ENCODE data around the gene PWP1. TPM values are rescaled to one million over a fixed set of nuclear protein-coding genes. Genes with fewer than 3 reads are reported as not detected.

Gene PWP1
- total RNA-seq, 2 donors from 2014 or later, result 40.2 to 72.3 TPM

DNA sequence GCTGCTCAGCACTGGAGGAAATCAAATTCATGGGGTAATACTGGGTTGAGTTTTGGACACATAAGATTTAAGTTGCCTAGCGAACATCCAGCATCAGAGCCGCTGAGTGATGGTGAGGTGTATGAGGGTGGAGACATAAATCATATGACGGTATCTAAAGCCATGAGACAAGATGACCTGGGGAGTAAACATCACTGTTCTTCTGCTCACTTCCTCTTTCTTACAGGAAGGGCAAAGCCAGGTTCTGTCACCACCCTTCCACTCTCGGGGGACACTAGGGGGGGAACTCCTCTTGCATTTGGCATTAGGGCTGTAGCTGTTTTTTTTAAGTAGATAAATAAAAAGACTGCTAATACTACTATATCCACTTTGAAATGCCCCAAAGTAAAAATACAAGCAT is 51.3 kb downstream of the PWP1 start:
- Mint-ChIP-seq H3K36me3 (ENCODE audit: low read depth) (peaks cover 92% of the 10 kb centered on the region), H3K27ac (no peak overlapping the region), H3K9me3 (no peaks in the 10 kb centered on the region), H3K27me3 (no peaks in the 10 kb centered on the region), H3K4me1 (no peaks in the 10 kb centered on the region), H3K4me3 (no peak overlapping the region)
- no peak for ATAC-seq (replicated peaks)

DNA sequence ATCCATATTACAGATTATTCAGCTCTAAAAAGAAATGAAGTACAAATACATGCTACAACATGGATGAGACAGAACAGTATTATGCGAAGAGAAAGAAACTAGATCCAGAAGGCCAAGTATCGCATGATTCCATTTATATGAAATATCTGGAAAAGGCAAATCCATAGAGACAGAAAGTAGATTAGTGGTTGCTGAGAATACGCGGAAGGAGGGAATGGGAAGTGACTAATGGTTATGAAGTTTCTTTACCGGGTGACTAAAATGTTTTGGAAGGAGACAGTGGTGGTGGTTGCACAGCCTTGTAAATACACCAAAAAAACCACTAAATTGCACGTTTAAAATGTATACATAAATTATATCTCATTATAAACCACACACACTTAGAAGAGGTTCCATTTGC is 62.9 kb downstream of the PWP1 start:
- Mint-ChIP-seq H3K4me1 (peaks cover 9% of the 10 kb centered on the region), H3K27me3 (no peaks in the 10 kb centered on the region), H3K36me3 (ENCODE audit: low read depth) (peaks cover 36% of the 10 kb centered on the region), H3K9me3 (no peaks in the 10 kb centered on the region), H3K27ac (no peak overlapping the region), H3K4me3 (no peak overlapping the region)
- ATAC-seq (replicated peaks), result peak; percentile 59

DNA sequence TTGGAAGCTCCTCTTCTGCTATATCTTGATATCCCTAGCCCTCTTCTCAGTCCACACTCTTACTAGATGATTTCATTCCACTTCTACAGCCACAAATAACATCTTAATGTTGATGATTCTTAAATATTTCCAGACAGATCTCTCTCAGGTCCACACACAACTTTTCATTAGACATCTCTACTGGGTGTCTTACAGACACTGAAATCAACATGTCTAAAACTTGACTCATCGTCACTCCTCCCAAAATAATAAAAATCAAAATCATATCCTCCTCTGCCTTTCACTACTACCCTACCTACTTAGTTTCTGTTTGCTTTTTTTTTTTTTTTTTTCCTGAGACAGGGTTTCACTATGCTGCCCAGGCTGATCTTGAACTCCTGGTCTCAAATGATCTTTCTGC is 63.5 kb downstream of the PWP1 start:
- Mint-ChIP-seq H3K36me3 (ENCODE audit: low read depth) (peaks cover 30% of the 10 kb centered on the region), H3K4me3 (no peak overlapping the region), H3K27ac (no peak overlapping the region), H3K9me3 (no peaks in the 10 kb centered on the region), H3K27me3 (no peaks in the 10 kb centered on the region), H3K4me1 (peaks cover 9% of the 10 kb centered on the region)
- ATAC-seq (replicated peaks), result peak; percentile 89

DNA sequence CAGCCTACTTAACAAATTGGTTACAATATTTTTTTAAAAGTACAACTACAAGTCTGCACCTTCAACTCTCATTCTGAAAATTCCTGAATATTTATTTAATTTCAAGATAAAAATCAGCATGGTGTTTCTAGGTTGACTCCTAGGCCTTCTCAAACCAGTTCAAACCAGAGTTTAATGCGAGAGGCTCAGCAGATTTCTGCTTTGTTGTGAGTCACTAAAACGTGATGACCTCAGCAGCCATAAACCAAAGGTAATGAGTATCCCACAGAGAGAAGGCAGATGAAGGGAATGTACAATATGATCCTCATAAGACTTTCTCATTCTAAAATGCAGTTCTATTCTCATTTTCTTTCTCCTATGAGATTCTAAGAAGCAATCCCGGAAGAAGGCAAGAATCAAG is 73.8 kb downstream of the PWP1 start:
- Mint-ChIP-seq H3K27ac (peak overlapping the region; percentile 91), H3K36me3 (ENCODE audit: low read depth) (no peaks in the 10 kb centered on the region), H3K4me3 (peak overlapping the region; percentile 94), H3K4me1 (peaks cover 4% of the 10 kb centered on the region), H3K27me3 (no peaks in the 10 kb centered on the region), H3K9me3 (no peaks in the 10 kb centered on the region)
- peak; percentile 61 for ATAC-seq (replicated peaks)

DNA sequence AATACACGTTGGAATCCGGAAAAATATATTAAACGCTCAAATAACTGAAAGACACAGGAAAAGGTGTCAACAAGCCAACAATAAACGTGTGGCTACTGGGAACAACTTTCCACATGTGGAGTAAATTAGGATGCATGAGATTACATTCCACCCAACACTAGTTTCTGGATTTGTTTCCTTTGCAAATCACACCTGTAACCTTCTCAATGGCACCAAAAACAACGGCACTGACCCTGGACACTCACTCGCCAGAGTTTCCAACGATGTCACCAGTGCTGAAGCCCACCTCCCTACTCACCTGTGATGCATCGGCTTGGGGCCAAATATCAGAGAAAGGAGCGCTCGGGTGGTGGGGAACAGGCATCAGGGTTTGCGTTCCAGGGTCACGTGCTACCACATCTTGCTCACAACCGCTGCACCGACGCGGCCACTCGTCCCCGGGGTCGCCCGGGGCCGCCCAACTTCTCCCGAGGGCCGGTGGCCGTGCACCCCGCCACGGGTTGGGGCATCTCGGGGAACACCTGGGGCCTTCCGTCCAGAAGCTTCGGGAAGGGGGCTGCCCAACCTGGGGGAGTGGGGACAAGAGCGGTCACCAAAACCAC is 74.7 kb downstream of the PWP1 start:
- H3K27ac Mint-ChIP-seq, result peak overlapping the region; percentile 91
- H3K9me3 Mint-ChIP-seq, result no peaks in the 10 kb centered on the region
- no peaks in the 10 kb centered on the region for H3K36me3 Mint-ChIP-seq (ENCODE audit: low read depth)
- ATAC-seq (replicated peaks), result peak; percentile 29
- peaks cover 4% of the 10 kb centered on the region for H3K4me1 Mint-ChIP-seq
- H3K27me3 Mint-ChIP-seq, result no peaks in the 10 kb centered on the region
- peak overlapping the region; percentile 94 for H3K4me3 Mint-ChIP-seq

DNA sequence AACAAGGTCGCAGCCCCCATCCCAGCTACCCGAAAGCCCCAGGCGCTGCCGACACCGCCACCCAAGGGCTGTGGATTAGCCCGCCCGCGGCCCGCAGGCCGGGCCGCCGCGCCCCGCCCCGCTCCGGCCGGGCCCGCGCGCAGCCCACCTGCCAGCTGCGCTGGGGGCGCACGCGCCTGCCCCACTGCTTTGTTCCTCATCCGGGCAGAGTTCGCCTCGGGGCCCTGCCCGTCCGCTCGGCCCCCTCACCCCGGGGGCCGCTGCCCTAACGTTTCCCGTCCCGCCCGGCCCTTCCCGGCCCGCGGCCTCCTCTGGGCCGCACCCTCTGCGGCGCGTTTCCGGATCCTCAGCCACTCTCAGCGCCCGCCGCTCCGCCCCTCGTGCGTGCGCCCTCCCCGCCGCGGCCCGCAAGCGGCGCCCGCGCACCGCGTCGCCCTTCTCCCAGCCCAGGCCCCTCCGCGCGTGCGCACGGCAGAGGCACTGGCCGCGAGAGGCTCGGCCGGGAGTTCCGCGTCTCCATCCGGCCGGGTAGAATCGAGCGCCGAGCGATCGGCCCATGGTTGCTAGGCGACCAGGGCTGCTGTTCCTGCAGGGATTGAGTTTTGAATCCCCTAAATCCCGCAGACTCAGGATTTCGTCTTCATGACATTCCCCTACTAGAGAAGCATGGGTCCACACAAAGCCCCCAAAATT is 75.4 kb downstream of the PWP1 start, which contains the start of gene PRDM4:
PRDM4 (minus strand) TSS at position 329 of the 693 bp plus-strand sequence. CDS start 622 bp downstream, outside the sequence.
- peak within 1 kb of the TSS; percentile 94 for H3K4me3 Mint-ChIP-seq
- H3K4me1 Mint-ChIP-seq, result peaks cover 4% of the 10 kb centered on the region
- ATAC-seq (replicated peaks), result peak; percentile 93
- peak within 1 kb of the TSS; percentile 91 for H3K27ac Mint-ChIP-seq
- no peaks in the 10 kb centered on the region for H3K36me3 Mint-ChIP-seq (ENCODE audit: low read depth)
- H3K27me3 Mint-ChIP-seq, result no peaks in the 10 kb centered on the region
- no peaks in the 10 kb centered on the region for H3K9me3 Mint-ChIP-seq

DNA sequence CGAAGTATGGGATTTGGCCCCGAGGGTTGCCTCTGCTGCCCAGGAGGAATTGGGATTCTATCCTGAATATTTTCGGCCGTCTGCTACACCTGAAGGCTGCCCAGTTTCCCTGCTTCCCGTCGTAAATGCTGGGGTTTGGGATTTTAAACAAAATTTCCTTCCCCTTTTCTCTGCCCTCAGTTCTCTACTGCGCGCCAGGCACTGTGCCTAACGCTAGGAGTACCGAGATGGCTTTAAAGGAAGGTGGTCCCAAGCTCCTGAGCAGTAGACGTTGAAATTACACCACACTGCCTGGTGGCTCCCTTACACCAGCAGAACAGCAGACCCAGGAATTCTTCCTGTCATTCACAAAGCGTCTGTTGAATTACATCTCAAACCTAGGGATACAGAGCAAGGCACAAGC is 75.9 kb downstream of the PWP1 start:
- Mint-ChIP-seq H3K4me1 (peaks cover 3% of the 10 kb centered on the region), H3K4me3 (peak overlapping the region; percentile 94), H3K27me3 (no peaks in the 10 kb centered on the region), H3K9me3 (no peaks in the 10 kb centered on the region), H3K36me3 (ENCODE audit: low read depth) (no peaks in the 10 kb centered on the region), H3K27ac (peak overlapping the region; percentile 90)
- ATAC-seq (replicated peaks), result no peak

Other genes with a start within 250 kb of the PWP1 start
- 10 to 100 TPM; 28.1 to 32.6 TPM for gene PRDM4, start 75.3 kb downstream of the PWP1 start, total RNA-seq
- not detected for gene ASCL4, start 88.9 kb downstream of the PWP1 start, total RNA-seq